Suppressor macrophage treated with lipopolysaccharide for 4 hours (primary cell): ENCODE data around the gene KCNQ2.

Source experiments
- DNase-seq: peaks from one replicate; pipeline ENCODE4 v3.0.0-alpha.2; 2020

KCNQ2 gene

DNA sequence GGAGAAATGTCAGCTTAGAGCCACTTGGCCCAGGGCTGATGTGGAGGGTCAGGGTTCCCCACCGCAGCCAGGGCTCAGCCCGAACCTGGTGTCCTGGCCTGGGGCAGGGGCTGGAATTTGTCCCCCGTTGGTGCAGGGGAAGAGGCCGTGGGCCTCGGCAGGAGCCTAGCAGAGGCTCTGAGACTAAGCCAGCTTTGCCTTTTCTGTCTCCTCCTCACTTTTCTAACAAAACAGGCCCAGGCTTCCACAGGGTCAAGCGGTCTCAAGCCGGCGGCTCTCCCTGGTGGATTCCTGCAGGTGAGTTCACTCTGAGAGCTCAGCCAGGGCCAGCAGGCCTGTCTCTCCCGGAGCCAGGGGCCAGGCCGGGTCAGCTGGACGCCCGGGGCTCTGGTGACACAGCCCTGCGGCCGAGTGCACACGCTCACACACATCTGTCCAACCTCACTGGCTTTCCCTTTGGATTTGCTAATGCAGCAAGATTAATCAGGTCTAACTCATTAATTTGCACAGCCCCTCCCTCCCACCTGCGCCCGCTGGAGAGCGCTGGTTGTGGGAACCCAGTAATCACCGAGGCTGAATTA, 108.4 kb downstream of the KCNQ2 start:
- DNase-seq = no peak

DNA sequence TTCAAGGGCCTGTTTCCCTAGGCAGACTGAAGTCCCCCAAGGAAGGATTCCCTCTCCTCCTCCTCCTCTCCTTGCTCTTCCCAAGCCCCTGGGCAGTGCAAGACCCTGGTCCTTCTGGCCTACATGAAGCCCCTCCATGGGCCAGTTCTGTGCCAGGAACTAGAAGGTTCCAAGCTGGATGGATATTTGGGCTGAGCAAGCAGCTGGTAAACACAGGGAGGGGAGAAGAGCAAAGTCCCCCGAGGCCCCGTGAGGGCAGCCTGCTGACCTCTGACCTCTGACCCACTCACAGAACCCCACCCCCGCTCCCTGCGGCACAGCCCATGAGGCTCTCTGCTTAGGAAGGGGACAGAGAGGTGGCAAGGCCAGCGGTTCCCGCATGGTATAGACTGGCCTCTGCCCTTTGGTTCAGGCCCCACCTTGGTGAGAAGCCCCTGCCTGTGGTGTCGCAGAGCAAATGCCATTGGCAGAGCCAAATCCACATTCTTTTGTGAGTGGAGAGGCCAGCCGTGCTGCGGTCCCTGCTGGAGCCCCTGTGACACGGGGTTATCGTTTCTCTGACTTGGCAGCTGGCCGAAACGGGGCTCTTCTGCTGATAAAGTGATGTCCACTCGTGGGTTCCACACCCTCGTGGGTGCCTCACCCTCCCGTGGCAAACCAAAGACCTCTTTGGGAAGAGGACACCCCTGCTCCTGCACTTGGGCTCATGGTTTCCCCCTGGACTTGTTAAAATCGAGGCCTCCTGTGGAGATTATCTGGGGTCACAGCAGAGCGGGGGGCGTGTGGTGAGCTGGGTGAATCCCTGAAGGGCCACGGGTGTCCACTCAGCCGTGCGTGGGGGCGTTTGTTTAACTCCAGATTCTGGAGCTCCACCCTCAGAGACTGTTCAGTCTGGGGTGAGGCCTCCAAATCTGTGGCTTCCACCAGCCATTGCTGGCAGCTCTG, 109.2 kb downstream of the KCNQ2 start:
- DNase-seq = no peak

DNA sequence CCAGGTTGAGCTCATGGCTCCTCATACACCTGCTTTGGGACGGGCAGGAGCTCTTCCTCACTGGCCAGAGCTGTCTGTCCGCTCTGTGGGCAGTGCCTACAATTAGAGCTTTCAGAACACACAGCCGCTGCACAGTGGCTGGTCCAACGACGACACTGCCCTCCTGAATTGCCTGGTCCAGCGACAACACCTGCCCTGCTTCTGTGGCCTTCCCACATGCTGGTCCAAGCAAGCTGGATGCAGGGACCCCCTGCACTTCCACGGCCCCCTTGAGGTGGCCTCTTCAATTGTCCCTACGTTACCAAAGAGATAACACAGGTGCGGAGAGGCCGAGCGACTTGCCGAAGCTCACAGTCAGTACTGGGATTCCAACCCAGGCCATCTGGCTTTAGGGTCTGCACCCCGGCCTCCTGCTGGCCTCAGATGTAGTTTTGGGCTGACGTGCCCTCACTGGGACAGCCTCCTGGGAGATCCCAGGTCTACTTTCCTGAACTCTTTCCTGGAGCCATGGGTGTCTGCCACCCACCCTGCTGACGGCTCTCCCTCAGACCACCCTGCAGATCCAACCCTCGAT, 109.9 kb downstream of the KCNQ2 start:
- no peak for DNase-seq

DNA sequence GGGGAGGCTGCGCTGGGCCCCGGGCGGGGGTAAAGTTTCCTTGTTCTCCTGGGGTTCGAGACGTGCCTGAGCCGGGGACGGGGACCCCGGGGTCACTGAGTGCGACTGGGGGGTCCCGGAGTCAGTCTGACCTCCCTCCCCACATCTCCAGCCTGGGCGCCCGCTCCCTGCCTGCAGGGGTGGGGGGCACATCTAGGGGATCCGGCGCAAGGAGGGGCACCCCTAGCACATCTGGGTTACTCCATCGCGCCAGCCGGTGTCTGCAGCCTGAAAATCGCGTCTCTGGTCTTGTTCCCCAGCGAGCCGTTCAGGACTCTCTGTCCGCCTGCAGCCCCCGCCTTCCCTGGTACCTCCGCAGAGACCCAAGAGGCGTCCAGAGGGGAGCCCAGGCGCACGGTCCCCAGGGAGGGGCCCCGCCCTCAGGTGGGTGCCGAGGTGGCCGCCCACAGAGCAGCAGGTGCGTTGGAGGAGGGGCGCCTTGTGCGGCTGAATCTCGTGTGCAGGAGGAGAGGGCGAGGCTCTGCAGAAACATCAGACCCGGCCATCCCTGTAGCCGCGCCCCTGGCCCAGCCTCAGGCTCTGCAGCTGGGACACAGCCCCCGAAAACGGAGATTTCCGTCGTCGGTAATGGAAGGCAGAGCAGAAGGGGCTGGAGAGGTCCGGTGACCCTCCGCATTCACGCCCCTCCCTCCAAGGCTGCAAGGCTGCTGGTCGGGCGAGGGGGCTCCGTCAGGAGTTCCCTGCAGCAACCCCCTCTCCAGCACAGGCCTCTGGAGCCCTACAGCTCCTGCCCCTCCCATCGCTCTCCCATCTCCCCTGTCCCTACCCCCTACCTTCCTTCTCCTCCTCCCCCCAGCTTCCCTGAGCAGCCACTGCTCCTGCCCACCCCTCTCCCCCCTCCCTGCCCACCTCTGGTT, 110.7 kb downstream of the KCNQ2 start:
- DNase-seq = no peak

DNA sequence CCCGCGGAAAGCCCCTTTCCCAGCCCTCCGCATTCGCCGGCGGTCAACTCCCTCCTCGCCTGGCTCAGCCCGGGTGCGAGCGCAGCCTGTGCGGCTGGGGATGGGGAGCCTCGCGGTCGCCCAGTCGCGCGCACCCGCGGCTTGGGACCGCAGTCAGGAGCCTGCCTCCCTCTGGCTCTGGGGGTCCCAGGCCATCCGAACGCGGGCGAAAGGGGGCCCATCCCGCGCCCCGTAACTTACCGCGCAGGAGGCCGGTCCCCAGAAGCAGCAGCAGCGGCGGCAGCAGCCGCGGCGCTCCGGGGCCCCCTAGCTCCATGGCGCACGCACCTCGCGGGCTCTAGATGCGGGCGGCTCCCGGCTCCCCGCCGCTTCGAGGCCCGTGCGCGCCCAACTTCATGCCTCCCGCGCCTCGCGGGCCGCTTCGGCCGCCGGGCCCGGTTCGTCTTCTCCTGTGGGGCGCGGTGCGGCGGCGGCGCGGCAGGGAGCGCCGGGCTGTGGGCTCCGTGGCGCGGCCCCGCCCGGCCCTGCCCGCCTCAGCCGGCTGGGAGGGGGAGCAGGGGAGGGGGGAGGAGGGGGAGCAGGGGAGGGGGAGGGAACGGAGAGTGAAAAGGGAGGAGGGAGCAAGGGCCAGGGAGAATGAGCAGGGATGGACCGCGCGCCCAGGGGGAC, 111.5 kb downstream of the KCNQ2 start, which contains the start of gene CHRNA4:
Gene CHRNA4 (minus strand): TSS at position 500 of the 669 bp plus-strand sequence. CDS start 184 bp downstream, at position 316.
- no peak for DNase-seq

DNA sequence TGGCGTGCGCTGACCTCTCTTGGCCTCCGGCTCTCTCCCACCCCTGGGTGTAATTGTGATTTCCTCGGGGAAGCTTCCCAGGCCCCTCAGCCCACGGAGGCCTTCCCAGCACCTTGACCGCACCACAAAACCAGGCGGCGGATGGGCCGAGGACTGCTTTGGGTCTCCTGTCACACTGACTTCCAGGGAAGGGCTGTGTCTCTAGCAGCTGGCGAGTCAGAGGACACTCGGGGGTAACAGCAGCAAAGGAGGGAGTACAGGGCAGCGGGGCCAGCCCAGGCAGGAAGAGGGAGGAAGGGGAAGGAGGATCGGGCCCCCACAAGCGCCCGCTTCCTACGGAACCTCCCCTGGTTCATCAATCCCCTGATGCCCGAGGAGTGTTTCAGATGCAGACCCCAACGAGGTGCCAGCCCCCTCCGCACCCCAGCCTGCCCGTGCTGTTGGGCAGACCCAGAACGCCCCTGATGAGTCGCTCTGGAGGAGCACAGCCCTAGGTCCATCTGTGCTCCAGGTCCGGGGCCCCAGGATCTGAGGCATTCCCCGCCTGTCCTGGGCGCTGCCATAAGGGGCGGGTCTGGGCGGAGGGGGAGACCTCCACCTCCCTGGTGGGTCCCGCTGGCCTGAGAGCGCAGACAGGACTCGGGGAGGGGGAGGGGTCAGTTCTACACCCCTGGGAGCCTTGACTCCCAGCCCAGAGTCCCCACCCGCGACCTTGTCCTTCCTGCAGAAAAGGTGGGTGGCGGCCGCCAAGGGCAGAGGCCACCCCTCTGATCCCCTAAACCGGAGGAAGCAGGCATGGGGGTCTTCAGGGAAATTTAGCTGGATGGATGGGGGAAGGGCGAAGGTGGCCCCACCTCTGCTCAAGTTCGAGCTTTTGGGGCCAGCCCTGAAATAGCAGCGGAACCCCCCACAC, 112.3 kb downstream of the KCNQ2 start:
- no peak for DNase-seq

DNA sequence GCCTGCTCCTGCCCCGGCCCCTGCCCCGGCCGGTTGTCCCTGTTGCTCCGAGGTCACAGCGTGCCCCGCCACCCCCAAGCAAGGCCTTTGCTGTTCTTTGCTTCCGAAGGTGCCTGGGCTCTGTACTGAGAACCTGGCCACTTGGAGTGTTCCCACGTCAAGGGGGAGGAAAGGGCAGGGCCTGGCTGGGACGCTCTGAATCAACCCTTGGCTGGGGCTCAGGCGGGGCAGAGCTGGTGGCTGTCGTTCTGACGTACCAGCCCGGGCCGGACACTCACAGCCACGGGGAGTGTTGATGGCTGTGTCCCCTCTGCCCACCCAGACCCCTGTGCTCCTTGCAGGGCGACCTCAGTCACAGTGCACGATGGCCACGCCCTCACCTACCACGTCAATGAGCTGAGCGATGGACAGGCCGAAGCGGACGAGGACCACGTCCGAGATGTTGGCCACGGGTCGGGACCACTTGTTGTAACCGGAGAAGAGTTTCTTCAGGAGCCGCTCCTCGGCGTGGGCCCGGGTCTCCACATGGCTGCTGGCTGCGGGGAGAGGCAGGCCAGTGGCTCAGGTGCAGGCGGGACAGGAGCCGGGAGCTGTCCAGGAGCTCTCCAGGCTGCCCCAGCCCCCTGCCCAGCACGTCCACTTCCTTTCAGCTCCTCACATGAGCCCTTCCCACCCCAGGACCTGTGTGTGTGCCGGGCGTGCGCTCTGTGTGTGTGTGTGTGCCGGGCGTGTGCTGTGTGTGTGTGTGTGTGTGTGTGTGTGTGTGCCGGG, 113.1 kb downstream of the KCNQ2 start:
- no peak for DNase-seq

DNA sequence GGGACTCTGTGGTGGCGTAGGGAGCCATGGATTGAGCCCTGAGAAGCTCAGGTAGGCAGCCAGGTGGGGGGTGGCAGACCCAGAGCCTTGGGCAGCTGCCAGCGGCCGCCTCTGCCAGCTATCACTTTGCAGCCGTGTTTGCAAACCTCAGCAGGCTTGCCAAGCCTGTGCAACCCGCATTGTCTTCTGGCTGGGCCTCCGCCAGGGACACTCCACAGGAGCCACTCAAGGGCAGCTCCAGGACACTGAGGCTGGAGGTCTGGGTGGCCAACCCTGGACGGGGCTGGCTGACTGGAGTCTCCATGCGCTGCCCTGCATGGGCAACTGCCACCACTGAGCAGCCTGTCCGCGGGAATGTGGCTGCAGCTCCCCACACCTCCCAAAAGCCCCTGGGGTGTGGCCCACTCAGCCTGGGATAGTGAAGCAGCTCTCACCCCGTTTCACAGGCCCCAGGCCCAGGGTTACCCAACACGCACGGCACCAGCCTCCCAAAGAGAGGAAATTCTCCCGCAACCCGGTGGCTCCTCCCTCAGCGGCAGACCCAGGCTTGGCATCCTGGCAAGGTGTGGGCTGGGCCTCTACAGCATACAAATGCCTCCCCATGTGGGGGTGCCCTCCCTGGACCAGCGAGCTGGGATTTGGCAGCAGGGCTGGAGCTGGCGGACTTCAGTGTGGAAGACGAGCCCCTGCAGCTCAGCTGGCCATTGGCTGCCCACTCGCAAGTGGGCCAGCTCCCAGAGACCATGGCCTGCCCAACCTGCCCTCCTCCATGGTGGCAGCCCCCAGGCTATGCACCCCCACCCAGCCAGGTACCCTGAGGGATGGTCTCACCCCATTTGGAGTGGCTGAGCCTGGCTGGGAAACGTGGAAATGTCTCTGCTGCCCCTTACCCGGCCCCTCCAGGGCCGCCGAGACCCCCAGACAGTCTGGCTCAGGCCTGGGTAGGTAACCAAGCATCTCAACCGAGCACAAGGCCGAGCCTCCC, 114.2 kb downstream of the KCNQ2 start:
- no peak for DNase-seq

DNA sequence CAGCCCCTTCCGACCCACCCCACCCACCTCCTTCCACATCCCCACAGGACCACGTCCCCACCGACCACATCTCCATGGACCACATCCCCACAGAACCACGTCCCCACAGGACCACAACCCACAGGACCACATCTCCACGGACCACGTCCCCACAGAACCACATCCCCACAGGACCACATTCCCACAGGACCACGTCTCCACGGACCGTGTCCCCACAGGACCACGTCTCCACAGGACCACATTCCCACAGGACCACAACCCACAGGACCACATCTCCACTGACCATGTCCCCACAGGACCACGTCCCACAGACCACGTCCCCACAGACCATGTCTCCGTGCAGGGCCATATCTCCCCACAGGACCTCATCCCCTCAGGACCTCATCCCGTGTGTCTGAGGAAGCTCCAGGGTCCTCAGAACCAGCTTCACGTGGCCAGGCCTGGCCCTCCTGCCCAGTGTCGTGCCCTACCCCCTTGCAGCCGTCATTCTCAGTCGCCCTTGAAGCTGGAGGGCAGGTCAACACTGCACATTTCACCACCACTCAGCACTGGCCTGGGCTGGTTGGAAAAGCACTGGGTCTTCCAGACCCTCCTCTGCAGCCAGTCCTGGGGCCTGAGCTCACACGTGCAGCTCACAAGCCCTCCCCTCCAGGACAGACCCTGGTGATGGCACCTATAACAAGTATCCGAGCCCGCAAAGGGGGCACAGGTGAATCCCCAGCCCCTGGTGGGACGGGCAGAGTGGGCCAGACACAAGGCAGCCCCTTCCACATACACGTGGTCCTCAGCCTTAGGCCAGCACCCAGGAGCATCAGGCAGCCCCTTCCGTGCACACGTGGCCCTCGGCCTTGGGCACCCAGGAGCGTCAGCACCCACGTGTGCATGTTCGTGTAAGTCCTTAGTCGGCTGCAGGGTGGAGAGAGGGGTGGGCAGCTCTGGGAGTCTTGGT, 115.2 kb downstream of the KCNQ2 start:
- DNase-seq = no peak

DNA sequence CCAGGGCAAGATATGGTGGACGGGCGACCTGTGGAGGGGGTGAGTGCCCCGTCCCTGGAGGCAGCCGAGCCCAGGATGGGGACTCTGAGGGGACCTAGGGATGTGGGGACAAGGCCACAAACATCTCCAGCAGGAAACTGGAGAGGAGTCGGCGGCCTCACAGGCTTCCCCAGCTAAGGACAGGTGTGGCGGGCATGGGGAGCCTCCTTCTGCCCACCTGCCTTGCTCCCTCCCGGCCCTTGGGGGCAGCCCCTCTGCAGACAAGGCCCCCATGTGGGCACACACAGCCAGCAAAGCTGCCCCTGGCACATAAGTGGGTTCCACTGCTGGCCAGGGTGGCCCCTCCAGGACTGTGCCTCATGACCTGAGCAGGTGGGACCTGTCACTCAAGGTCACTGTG, 115.9 kb downstream of the KCNQ2 start:
- DNase-seq = no peak

DNA sequence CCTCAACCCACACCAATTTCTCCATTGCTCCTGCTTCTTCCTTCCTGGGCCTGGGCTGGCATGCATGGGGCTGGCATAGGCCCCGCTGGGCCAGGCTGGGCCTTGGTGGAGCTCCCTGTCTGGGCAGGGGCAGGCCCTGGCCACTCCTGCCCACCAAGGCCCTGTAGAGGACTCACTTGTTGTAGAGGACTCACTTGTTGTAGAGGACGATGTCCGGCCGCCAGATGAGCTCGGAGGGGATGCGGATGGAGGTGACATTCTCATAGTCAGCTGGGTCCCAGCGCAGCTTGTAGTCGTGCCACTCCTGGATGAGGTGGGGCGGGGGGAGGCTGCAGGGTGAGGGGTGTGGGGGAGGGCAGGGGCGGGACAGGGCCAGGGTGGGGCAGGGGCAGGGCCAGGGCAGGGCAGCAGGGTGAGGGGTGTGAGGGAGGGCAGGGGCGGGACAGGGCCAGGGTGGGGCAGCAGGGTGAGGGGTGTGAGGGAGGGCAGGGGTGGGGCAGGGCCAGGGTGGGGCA, 116.6 kb downstream of the KCNQ2 start:
- DNase-seq = no peak

DNA sequence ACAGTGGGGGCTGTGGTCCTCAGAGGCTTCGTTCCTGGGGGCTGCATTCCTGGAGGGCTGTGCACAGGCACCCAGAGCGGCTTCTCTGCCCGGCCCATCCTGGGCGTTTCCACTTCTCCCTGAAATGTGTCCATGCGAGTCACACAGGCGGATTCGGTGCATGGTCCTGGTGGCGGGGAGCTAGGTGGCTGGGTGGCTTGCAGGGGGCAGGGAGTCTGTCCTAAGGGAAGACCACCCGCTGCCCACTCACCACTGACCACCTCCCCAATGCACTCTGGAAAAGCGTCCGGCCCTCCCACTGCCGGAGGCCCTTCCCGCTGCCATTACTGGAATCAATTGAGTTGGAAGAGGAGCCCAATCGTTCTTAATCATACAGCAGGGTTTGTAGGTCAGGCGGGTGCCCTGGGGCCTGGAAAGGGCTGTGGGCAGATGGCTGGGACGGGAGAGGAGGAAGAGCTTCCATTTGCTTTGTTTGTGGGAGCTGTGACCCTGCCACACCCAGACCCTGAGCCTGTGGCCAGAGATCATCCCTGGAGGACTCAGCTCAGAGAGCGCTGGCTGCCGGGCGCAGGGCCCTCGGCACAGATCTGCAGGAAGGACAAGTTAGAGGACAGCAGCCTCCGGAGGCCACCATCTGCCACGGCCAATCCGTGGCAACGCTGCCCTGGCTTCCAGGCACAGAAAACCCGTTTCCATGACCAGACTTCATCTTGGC, 117.7 kb downstream of the KCNQ2 start:
- DNase-seq = no peak

DNA sequence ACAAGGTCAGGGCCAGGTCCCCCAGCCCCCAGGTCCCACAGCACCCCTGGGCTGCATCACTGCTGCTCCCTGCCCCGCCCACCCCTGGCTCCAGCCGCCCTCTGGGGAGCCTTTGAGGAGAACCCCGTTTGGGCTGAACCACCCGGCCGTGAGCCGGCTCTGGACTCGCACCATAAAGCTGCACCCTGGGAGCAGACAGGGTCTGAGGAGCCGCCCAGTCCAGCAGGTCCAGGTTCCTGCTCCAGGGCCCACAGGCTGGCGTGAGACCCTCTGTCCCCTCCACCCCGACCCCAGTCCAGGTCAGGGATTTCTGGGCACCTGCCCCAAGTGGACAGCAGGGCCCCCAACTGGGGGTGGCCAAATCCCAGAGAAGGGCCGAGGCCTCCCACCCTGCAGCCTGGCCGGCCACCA, 119.6 kb downstream of the KCNQ2 start:
- no peak for DNase-seq

DNA sequence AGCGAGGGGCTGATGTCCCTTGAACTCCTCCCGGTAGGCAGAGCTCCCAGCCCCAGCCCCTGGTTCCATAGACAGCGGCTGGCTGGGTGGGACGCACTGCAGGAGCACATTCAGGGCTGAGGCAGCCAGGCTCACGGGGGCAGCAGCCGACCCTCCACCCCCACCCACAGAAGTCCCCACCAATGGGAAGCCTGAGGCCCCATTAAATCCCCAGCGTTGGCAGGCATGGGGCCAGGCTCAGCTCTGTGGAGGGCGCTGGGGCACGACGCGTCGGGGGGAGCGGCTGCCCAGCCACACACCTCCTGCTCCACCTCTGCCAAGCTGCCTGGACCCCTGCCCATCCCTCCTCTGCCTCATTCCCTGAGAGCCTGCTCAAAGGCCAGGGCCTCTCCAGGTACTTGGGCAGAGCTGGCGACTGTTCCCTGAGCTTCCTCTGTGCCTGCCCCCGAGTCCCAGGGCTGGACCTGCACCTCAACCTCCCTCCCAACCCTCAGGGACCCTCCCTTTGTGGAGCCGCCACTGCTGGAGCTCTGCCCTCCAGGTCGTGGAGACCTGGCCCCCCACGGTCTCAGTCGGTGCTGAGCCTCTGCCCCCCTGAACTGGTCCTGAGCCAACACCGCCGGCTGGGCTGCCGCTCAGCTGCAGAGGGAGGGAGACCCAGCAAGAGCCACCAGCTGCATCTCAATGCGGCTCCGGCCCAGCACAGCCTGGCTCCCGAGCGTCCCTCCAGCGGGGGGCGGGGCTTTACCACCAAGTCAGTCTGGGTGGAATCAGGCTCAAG, 120.5 kb downstream of the KCNQ2 start:
- no peak for DNase-seq

DNA sequence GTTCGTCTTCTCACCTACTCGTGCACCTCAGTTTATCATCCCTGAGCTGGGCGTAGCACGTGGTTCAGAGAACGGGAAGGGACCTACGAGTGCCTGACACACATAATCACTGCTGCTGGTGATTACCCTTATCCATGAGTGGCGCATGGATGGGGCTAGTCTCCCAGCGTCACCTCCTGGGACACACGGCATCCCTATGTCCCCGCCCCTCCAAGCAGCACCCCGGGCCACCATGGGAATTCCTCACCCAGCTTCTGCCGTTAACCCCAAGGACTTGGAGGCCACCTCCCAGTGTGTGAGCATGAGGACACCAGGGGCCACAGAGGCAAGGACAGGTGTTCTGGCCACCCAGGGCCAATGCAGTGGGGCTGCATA, 121.1 kb downstream of the KCNQ2 start:
- DNase-seq = no peak
